GM19467 (cell line): ENCODE measurements around the gene PACSIN3.
"Not testable (repeated sequence)": the region's sequence is repeated elsewhere in the genome, so short reads cannot be mapped to it uniquely, and the experiment has no call there.

Source experiments
- ATAC-seq: cut with Tn5 transposase; IDR thresholded peaks from one replicate; pipeline ENCODE4 v1.9.1; 2021; ENCODE audit warnings: mild to moderate bottlenecking, moderate library complexity; ENCODE audit not compliant: unreplicated experiment

Gene PACSIN3

GRCh38 chr11:47198161-47198560 is 11.9 kb upstream of the PACSIN3 start:
- ATAC-seq = not testable (repeated sequence)

- no peak for ATAC-seq
These were observed 5.9 kb upstream of the PACSIN3 start for GRCh38 chr11:47192111-47192510.

- not testable (repeated sequence) for ATAC-seq
These were observed 4.9 kb upstream of the PACSIN3 start for GRCh38 chr11:47191137-47191536.

GRCh38 chr11:47189100-47189834 is 3.0 kb upstream of the PACSIN3 start:
- no peak for ATAC-seq

- no peak for ATAC-seq
These were observed 2.0 kb upstream of the PACSIN3 start for GRCh38 chr11:47188259-47188658.

- no peak for ATAC-seq
These were observed 1.5 kb upstream of the PACSIN3 start for GRCh38 chr11:47187723-47188122.

- ATAC-seq = no peak
These were observed 764 bp upstream of the PACSIN3 start for GRCh38 chr11:47186700-47187695.

- no peak for ATAC-seq
These were observed 744 bp downstream of the PACSIN3 start for GRCh38 chr11:47185305-47186075.

- ATAC-seq = no peak
These were observed 1.4 kb downstream of the PACSIN3 start for GRCh38 chr11:47184711-47185304.

GRCh38 chr11:47183969-47184368 is 2.3 kb downstream of the PACSIN3 start:
- no peak for ATAC-seq

- no peak for ATAC-seq
These were observed 3.0 kb downstream of the PACSIN3 start for GRCh38 chr11:47183031-47183856.

- no peak for ATAC-seq
These were observed 3.9 kb downstream of the PACSIN3 start for GRCh38 chr11:47182380-47182779.

GRCh38 chr11:47181271-47181670 is 5.0 kb downstream of the PACSIN3 start:
- no peak for ATAC-seq

GRCh38 chr11:47180006-47180787 is 6.0 kb downstream of the PACSIN3 start:
- ATAC-seq = no peak

GRCh38 chr11:47179655-47179991 is 6.6 kb downstream of the PACSIN3 start:
- no peak for ATAC-seq

- ATAC-seq = no peak
These were observed 7.2 kb downstream of the PACSIN3 start for GRCh38 chr11:47178737-47179654.

GRCh38 chr11:47178316-47178715 is 7.9 kb downstream of the PACSIN3 start:
- no peak for ATAC-seq

- ATAC-seq = no peak
These were observed 8.4 kb downstream of the PACSIN3 start for GRCh38 chr11:47177846-47178245.
